Renal cortical epithelial cell (primary cell): ENCODE data around the gene RANBP3L. TPM values are rescaled to one million over a fixed set of nuclear protein-coding genes. Genes with fewer than 3 reads are reported as not detected.

ENCODE experiments used
- DNase-seq: peaks from one replicate; pipeline ENCODE4 v3.0.0-alpha.2; 2011; ENCODE audit warnings: low read depth
- total RNA-seq: library from RNA; depleted of rRNA; stranded (reverse); fragments of >200 nt; gene quantifications from 2 replicates; pipeline ENCODE4 v1.2.3, GENCODE V29; 2014

Gene RANBP3L
- total RNA-seq, 1 donor from 2014 or later = under 0.01 TPM

DNA sequence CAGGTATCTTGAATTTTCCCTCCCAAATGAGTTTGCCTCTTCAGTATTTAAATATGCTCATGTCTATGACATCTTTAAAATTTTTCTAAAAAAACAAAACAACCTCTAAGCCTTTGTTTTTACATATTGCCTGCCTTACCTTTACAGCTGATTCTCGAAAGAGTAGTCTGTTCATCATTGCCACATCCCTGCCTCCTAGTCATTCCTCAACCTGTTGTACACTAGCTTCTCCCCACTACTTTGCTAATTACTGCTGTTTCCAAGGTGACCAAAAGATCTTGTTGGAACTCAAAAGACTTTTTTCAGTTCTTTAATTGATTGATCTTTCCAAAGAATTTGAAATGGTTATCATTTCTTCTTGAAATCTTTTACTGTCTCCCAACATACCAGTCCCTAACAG is 58.0 kb downstream of the RANBP3L start:
- no peak for DNase-seq

DNA sequence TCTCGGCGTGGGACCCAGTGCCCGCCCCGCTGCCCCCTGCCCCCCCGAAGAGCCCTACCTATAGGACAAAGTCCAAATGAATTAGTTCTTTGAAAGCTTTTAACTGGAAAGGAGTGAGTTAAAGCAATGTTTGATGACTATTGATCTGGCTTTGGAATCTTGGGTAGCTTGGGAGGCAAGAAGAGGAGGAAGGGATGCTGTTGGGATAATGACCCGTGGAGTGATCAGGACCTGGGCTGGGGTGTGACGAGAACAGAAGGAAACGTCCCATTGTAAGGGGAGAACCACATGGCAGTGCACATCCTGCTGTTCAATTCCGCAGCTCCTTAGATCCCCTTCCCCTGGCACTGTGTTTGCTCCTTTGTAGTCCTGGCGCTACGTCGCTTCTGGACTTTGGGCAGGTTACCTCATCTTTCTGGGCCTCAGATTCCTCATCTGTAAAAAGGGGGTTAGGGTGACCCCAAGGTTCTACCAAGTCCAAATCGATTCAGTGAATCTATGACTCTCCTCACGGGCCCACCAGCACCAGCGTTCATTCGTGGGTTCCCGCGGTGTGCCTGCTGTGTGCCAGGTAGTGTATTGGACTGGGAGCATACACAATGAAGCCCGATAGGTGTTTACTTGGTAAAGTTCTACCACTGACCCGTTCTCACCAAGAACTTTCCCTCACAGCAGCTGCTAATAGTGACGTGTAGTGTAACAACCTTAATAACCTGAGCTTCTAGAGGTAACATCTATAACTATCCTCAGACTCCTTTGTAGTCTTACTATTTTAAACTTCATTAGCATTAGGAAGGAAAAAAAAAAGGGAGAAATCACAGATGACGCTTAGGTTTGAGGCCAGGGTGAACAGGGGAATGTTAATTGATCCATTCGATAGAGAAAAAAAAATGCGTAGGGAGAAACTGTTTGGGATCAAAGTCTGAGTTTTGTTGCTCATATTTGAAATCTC is 58.9 kb downstream of the RANBP3L start:
- DNase-seq = no peak

DNA sequence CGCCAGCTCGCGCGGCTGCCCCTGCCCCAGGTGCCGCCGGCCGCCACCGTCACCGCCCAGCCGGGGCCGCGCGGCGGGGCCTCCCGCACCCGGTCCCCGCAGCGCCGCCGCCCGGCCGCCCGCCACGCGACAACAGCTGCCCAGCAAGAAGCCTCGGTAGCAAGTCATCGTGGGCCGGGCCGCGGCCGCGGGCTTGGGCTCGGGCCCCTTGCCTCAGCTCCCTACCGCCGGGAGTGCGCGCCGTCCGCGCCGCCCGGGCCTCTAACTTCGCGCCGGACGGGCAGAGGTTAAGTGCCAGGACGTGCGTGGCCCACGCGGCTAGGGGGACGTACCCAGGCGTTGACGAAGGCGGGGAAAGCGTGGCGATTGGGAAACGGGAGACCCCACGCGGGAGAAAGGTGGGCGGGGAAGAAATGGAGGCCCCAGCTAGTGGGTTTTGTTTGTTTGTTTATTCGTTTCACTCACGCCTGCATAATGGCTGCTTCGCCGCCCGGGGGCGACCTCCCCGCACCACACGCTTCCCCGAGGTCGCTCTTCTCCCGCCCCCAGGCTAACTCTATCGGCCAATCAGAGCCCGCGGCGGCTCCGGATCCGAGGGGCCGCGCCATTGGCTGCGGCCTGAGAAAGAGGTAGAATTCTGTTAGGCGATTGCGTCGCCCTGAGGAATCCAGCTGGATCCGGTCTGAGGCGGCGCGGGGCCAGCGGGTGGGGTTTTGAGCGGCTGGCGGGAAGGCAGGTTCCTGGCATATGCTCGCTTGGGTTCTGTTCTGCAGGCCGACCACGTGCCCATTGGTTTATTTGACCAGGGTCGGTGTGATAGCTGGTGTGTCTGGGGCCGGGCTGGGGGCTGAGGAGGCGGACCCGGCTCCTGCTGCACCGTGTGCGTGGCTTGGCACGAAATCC is 59.8 kb downstream of the RANBP3L start, which contains the start of gene NADK2:
Gene NADK2 (minus strand): TSS at position 295 of the 903 bp plus-strand sequence. CDS start 127 bp downstream, at position 168.
- peak; percentile 85 for DNase-seq

DNA sequence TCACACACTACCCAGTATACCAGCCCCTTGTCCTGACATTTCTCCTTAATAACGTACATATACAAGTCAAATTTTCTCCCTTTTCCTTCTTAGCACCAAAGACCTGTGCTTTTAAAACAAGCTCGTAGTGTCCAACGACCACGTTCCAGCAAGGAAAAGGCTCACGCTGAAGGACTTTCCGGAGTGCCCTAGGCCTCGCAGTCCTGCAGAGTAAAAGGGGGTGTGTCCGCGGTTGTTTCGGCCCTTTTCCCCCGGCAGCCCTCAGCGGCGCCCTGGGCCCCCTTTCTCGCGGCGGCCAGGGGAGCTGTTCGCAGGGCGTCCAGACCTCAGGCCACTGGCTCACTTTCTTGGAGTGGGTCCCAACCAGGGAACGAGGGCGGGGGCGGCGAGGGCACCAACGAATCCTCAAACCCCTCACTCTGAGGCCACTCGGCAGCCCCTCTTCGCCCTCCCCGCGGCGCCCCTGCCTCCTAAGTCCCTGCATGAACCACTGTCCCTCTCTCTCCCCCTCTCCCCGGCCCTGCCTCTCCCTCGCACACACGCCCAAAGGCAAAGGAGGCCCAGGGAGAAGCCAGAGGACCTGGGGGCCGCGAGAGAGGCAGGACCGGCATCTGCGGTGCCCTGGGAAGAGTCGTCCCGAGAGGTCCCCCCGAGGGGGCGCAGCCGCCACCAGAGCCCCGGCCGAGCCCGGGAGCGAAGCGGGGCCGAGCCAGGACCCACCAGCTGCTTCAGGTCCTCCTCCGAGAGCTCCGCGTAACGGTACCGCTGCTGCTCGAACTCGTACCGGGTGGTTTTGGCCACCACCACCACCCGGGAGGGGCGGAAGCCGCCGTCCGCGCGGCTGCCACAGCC is 60.7 kb downstream of the RANBP3L start:
- DNase-seq = peak; percentile 34

DNA sequence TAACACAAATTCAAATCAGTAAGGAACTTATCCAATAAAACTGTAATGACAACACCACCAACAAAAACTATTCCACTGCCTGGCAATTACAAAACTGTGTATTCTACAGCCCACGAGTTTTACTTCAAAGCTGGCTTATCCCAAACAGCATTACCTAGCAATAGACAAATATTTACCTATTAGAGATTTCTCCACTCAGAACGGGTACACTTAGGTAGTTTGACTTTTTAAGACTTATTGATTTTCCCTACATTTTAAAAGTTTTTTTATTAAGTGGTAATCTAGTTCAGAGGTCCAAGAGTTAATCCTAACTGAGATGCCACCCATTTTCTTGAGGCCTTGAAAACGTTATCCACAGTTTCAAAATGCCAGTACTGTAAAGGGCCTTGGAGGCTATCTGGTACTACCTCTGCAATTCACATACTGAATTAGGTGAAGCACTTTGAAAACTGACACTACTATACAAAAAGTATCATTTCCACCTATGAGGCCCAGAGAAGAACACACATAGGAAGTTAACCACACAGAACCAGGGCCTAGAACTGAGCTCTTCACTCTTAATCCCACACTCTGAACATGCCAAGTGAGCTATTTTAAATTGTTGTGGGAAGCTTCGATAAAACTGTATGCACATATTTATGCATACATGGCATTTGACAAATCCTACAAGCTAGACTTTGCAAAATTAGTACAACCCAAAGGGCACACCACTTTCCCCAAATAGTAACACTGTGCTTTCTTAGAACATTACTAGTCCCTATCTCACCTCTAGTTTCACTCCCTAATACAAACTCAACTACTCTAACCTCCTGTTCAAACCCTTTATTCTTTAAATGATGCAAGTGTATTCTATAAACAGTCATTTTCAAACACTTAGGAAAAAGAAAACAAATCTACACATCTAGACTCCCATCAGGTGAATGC is 62.1 kb downstream of the RANBP3L start:
- peak; percentile 29 for DNase-seq

DNA sequence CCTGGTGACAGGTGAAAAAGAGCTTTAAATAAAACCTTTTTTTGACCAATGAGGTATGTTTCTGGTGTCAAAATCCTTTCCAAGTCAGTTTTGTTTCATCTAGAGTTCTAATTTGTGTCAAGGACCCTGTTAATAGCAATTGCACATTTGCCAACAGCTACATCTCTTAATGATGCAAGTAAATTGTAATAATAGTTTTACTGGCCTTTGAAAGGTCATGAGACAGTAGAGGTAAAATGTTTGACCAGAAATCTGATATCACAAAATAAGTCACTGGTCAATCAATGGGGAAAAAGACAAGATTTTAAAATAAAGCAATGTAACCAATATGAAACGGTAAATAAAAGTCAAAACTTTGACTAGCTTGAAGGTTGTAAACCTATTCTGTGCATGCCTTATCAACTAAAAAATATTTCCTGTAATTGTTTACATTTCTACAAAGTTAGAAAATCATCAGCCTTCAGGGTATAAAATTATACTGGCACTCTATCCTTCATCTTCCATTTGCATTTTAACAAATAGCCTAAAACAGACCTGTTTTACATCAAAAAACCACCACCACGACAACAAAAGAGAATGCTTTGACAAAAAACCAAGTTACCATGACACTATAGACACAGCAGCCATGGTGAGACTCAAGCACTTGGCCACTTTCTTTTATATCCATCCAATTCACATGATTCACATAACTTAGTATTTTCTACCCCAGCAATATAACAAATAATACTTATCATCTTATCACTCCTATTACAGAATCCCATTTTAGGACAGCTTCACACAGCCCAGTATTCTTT is 63.0 kb downstream of the RANBP3L start:
- no peak for DNase-seq

DNA sequence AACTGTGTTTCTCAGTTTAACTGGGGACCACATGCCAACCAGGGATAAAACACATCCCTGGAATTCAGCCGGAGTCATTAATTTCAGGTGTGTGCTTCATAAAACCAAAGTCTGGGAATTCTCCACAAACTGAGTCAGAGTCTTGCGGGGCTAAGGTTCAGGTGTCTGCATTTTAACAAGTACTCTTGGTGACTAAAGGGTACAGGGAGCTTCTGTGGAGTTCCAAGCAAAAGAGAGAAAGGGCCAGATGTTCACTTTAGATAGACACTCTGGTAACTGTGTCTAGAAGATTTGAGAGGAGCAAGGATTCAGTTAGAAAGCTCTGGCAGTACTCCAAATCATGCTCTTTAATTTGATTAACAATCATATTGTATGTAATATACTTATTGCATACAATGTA is 64.0 kb downstream of the RANBP3L start:
- peak; percentile 50 for DNase-seq

DNA sequence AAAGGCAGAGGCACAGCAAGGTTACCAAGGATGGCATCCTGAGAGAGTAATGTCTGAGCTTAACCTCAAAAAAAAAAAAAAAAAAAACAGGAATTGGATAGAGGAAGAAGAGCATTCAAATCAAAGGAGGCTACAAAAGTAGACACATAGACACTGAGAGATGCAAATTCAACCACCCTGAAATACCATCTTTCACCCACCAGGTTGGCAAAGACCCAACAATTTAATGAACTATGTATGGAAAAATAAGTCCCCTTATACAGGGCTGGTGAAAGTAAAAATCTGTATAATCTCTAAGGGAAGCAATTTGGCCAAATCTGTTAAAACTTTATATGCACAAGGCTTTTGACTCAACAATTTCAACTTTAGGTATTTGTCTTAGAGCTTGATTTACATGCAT is 64.9 kb downstream of the RANBP3L start:
- no peak for DNase-seq

DNA sequence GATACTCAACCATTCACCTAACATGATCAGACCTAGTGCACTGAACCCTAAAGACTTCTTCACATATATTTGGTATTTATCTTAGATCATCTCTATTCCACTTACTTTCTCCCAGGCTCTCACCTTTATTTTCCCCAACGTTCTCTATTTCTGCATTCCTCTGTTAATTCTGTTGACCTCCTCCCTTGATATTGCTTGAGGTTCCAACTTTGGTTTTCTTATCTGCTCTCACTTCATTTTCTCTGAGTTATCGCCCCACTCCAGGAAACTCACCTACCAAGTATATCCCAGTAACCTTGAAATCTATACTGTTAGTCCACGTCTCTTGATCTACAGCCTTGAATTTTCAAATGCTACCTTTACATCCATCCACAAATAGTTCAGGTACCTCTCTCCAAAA is 69.2 kb downstream of the RANBP3L start:
- no peak for DNase-seq

DNA sequence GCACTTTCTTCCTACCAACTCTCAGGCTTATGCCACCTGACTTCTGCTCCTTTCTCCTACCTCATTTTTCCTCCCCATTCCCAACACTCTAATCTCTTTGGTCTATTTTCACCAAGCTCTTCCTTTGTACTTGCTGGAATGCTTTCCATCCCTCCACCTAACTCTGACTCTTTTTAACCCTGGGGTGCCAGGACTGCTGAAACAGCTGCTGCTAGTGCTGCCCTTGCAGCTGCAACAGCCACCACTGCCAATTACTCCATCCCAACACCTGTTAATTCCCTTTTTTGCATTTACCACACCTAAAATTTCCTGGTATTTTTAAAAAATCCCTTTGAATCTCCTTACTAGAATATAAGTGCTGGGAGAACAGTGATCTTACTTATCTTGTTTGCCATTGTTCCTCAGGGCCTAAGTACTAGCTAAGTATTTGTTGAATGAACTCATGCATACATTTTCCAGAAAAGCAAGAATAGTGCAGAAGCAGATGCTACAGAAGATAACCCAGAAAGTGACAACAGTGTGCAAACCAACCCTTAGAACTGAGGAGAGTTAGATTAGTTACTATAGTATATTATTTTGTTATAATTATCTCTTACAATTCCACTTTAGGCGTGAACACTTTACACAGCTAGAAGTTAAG is 71.4 kb downstream of the RANBP3L start:
- no peak for DNase-seq

DNA sequence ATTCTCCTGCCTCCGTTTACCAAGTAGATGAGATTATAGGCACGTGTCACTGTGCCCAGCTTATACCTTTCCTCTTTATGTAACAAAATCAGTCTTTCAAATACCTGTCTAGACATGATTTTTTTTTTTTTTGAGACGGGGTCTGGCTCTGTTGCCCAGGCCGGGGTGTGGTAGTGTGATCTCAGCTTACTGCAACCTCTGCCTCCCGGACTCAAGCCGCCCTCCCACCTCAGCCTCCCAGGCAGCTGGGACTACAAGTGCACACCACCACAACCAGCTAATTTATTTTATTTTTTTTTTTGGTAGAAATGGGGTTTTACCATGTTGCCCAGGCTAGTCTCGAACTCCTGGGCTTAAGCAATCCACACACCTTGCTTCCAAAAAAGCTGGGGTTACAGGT is 73.2 kb downstream of the RANBP3L start:
- no peak for DNase-seq

DNA sequence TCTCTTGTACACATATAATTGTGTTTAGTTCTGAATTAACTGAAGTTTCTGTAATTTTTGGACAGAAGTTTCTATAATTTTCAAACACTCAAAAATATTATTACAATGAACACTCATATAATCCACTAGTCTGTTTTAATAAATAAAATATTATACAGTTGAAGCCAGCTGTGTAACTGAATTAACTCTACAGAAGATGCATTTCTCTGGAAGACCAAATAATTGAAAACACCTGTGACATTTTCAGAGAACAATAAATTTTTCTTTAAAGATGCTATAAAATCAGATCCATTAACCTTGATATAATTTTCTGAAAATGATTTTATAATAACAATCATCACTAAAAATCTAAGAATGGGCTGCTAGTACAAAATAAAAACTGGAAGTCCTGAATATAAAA is 74.7 kb downstream of the RANBP3L start:
- no peak for DNase-seq

DNA sequence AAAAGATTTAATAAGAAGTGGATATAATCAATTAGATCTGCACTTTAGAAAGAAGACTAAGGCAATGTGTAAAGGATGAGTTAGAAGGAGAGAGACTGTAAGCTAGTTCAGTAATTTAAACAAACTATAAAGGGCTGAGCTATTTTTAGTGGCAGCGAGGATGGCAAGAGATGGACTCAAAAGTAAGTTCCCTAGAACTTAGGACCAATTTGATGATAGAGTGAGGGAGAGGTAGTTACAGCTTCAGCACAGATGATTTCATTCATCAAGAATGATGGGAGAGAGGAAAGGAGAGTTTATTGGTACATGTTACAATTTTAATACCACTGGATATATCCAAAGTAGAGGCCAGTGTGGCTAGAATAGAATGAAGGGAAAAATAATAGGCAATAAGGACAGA is 79.1 kb downstream of the RANBP3L start:
- no peak for DNase-seq

DNA sequence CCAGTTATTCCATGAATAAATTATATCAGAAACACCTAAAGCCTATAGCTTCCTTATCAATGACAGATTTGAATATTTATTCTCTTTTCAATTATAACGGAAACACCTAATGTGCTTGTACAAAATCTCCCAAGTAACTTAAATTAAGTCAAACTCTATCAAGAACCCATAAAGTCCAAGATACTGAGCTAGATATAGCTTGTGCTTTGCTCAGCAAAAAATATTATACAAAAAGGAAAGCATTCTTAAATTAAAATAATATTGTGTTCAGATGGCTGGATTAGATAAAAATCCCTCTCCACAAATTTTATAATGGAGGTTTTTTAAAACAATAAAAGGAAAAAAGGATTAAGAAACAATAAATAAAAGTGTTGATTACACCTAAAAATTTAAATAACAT is 83.7 kb downstream of the RANBP3L start:
- no peak for DNase-seq

DNA sequence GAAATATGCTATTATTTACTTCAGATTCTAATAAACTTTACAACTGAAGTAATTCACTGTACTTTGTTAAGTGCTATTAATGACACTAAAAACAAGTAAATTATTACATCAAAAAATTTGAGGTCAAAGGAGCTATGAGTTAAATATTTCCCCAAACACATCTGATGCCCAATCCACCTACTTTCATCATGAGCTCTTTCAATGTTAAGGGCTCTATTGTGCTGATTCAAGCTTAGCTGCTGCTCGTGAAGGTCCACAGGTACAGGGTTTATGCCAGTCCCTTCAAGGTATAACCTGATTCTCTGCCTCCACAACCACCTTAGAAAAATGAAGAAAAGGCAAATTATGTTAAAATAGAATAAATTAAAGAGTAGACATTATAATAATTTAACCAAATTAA is 84.1 kb downstream of the RANBP3L start:
- DNase-seq = no peak

DNA sequence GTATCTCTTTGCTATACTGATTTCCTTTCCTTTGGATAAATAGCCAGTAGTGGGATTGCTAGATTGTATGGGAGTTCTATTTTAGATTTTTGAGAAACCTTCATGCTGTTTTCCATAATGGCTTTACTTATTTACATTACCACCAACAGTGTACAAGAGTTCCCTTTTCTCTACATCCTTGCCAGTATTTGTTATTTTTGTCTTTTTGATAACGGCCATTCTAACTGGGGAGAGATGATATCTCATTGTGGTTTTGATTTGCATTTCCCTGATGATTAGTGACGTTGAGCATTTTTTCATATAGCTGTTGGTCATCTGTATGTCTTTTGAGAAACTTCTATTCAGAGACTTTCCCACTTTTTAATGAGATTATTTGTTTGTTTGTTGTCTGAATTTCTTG is 85.8 kb downstream of the RANBP3L start:
- DNase-seq = no peak

DNA sequence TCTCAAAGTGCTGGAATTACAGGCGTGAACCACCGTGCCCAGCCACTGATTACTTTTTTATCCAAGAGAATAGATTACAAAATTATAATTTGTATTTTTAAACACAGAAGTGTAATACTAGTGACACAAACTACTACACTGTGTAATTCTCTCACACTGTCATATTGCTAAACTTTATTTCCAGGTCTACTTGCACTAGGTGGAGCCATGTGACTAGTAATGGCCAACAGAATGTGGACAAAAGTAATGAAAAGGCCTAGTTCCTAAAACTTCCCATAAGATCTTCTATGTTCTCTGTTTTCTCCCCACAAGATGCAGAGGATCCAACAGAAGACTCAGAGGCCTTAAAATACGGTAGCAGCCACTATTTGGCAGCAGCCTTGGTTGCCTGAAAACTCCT is 87.3 kb downstream of the RANBP3L start:
- DNase-seq = no peak

DNA sequence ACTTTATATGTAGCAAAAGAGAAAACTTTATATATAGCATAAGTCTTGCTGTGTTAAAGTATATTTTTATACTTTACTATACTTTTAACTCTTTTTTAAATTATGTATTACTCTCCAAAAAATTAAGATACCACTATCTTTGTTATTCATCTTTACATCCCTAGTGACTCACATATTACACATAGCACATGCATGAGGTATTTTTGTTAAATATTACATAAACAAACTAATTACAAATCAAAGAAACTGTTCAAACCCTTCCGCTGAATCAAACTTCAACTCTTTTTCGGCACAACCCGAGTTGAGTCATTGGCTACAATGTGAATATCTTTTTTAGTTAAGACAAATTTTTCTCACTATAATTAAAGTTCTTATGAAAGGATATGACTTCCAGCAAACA is 92.0 kb downstream of the RANBP3L start:
- DNase-seq = no peak

DNA sequence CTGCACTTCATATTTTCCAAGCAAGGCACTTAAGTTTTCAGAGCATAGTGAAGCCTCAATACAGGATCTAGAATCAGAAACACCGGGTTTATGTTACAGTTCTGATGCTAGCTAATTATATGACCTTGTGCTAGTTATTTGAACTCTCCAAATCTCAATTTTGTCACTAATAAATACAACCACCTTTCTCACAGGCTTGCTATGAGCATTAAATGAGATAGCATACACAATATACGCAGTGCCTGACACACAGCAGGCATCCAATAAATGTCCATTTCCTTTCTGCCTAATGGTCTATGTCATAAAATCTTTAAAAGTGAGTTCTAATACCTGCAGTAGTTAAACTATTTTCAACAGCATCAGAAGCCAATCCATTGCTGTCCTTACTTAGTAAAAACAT is 92.9 kb downstream of the RANBP3L start:
- DNase-seq = no peak
